NCI-H510A (cell line): Measurements from ENCODE around the gene UNC93A.
"Not testable (repeated sequence)": the region's sequence is repeated elsewhere in the genome, so short reads cannot be mapped to it uniquely, and the experiment has no call there.

Experiments
- DNase-seq: peaks from one replicate; lab custom pipeline; 2025; lab: John Stamatoyannopoulos, UW

The UNC93A gene

DNA sequence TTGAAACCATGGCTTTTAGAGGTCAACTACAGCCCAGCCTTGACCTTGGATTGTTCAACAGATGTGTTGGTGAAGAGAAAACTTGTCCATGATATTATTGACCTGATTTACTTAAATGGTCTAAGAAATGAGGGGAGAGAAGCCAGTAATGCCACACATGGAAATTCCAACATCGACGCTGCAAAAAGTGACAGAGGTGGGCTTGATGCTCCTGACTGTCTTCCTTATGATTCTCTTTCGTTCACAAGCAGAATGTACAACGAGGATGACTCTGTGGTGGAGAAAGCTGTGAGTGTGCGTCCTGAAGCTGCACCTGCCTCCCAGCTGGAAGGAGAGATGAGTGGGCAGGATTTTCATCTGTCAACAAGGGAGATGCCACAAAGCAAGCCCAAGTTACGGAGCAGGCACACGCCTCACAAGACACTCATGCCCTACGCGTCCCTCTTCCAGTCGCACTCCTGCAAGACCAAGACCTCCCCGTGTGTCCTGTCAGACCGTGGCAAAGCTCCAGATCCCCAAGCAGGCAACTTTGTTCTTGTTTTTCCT, 50.0 kb downstream of the UNC93A start:
- peak; percentile 40 for DNase-seq

DNA sequence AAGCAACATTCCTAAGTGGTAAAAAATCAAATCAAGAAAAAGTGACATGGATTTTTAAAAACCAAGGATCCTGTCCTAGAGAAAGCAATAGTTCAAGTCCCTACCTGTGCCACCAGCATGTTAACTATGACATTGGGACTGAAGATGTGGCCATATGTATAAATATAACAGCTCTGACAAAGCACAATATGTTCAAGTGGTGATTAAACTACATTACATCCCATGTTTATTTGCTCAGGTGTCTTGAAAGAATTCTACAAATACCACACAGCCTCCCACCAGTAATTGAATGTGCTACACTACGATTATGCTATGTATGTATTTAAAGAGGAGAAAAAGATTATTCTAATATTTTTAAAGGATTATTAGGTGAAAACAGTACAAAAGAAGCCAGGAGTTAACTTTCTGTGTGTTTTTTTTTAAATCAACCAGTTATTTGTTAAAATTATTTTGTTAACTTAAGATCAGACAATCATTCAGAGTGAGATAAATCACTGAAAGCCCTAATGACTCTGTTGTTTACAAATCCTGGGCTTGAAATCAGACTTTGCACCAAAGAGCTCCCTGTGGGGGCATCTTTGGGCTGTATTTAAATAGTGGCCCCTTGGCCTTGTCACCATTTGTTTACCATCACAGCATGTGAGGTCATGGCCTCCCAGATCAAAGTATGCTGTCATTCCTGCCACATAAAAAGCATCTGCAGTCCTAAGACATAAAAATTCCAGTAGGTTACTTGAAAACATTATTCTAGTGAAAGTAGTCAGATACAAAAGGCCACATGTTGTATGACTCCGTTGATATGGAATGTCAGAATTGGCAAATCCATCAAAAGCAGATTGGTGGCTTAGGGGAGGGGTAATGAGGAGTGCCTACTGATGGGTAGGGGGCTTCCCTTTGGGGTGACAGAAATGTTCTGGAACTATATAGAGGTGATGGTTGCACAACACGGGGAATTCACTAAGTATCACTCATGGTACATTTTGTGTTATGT, 50.8 kb downstream of the UNC93A start:
- peak; percentile 61 for DNase-seq

DNA sequence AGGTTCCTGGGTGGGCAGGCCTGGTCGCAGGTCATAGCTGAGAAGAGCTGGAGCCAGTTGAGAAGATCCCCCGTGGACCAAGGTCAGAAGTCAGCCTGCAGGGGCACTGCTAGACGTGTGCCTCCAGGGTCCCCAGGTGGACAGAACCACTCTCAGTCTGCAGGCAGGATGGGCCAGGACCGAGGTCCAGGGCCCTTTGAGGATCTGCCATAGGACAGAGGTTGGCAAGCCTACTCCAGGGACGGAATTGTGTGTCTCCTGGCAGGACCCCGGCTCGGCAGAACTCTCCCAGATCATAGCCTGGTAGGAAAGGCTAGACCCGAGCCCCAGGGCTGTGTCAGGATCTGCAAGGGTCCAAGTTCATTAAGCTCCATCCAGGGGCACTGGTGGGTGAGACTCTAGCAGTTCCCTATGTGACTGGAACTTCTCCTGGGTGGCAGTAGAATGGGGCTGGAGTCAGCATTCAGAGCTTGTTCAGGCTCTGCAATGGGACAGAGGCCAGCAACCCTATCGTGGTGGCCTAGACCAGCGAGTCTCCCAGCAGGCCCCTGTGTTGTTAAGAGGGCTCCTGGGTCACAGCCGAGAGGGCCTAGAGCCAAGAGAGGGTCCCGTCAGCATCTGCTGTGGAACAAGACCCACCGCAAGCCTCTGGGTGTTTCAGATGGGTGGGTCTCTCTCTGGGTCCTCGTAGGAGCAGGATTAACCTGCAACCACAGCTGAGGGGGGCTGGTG, 51.9 kb downstream of the UNC93A start:
- no peak for DNase-seq

DNA sequence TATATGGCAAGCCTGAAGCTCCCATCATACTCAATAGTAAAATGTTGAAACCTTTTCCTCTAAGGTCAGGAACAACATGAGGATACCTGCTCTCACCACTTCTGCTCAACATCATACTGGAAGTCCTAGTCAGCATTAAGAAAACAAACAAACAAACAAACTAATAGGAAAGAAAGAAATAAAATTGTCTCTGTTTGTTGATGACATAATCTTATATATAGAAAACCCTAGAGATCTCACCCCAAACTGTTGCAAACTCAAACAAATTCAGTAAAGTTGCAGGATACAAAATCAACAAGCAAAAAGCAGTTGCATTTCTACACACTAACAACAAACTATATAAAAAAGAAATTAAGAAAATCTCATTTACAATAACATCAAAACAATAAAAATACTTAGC, 54.2 kb downstream of the UNC93A start:
- no peak for DNase-seq

DNA sequence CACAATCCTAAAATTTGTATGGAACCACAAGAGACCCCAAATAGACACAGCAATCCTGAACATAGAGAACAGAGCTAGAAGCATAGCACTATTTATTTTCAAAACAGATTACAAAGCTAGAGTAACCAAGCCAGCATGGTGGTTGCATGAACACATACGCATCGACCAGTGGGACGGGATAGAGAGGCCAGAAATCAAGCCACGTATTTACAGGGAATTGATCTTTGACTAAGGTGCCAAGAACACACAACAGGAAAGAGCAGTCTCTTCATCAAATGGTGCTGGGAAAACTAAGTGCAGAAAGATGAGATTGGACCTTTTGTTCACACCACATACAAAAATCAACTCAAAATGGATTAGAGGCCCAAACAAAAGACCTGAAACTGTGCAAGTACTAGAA, 54.8 kb downstream of the UNC93A start:
- DNase-seq: no peak

DNA sequence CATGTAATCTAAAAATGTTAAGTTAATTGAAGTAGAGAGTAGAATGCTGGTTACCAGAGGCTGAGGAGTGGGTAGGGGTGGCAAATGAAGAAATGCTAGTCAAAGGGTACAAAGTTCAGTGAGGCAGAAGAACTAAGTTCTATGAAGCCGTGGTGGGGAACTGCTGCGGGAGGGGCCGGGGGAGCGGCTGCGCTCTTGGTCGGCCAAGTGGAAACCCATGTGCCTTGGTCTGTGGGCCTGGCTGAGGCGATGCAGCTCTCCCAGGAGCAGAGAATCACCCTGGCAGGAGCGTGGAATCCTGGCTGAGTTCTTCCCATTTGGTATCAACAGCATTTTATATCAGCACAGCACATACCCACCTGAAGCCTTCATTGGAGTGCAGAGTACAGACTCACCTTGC, 56.1 kb downstream of the UNC93A start:
- DNase-seq: no peak

DNA sequence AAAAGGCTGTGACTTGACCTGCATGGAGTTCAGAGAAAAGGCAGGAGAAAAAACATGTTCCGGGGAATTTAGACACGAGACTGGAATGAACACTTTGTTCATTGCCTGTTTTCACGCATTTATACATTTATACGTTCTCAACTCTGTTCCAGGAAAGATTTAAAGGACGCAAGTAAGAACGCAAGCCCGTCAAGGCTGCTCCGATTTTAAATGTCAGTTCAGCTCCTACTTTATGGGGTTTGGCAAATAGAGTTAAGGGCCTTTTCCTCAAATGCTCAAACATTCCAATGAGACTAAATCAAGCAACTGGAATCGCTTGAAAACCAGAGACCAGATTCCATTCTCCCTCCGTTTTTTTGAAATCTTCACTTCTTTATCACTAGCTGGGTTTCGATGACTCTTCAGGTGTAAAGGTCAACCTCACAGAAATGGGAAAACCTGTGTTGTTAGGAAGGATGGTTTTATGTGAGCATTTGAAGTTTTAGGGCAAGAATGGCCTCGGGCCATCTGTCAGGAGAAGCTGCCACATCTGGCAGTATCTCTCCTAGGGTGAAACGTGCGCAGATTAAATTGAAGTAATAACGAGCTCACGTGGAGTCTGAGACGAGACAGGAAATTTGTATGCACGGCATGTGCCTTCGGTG, 58.6 kb downstream of the UNC93A start:
- no peak for DNase-seq

DNA sequence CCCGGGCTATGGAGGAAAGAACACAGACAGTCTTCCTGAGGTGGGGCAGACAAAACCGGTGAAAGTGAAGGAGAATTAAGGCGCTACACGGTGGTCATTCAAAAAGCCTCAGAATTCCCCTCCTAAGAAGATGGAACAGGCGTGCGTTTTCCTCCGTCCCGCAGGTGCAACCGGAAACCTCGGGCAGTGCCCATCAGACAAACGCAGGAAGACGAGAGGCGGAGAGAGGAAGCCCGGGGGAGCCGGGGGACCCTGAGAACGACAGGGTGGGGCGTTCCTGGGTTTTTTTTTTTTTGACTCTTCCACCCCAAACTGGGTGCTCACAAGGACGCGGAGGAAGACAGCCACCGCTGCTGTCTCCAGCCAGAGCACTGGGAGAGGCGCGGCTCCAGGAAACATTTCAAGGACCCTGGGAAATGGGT, 59.2 kb downstream of the UNC93A start:
- DNase-seq: no peak

DNA sequence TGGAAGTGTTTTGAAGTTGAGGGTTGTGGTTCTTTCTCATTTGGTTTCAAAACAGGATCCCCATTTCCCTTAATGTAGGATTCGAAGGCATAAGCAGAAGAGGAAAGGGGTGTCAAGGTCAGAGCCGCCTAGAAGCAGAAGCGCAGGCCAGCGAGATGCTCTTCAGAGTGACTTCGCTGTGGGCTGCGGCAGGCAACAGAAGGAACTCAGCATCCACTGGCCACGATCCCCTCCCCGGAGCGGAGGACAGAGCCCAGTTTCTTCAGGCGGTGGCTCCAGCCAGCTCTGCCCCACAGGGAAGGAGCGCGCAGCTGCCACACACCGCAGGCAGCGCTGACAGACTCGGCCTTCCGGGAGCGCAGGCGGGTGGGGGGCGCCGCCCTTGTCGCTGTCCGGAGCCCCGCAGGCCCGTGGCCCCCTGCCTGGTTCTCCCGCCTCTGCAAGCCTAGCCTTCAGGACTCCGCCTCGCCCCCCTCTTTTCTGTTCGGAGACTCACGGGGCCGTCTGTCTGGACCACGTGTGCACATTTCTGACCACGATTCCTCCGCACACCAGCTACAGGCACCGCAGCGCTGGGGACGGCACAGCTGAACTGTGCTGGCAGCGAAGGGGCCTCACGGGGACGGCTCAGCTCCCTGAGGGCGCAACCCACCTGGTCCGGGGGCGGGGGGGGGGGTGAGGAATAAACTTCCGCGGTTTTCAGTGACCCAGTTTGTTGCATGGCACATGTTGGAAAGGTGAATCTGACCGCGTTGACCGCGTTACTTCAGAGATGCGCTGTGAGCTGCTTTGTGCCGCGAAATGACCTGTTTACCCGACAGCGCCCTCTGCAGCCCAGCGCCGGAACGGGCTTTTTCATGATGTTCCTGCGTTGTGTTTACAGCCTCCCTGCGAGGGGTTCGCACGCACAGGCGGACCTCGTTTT, 59.9 kb downstream of the UNC93A start:
- DNase-seq: no peak

DNA sequence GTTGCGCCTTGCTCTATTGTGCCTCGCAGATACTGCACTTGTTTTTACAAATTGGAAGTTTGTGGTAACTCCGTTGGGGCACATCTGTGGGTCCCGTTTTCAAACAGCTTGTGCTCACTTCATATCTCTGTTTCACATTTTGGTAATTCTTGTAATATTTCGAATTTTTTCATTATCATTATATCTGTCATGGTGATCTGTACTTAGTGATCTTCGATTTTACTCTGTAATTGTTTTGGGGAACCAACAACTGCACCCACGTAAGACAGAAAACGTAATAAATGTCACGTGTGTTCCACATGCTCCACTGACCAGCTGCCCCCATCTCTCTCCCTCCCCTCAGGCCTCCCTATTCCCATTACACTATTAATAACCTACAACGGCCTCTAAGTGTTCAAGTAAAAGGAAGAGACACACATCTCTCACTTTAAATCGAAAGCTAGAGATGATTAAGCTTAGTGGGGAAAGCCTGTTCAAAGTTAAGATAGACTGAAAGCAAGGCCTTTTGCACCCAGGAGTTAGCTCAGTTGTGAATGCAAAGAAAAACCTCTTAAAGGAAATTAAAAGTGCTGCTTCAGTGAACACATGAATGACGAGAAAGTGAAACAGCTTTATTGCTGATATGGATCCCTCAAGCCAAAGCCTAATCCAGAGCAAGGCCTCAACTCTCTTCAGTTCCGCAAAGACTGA, 60.7 kb downstream of the UNC93A start:
- no peak for DNase-seq

DNA sequence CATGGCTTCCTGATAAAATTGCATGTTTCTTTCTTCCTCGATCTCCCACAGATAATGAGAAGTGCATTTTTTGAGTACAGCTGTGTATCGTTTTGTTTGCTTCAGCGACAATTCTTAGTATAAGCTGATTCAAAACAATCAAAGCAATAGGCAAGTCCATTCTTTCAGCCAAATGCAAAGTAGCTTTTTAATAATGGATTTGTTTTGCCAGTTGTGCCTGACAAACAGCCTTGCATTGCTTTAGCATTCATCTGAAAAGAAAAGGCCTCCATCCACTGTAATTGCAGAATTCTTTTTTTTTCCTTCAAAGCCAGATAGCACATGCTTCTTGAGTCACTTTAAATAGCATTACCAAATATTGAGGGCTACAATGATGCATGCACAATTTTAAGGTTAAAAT, 65.8 kb downstream of the UNC93A start:
- DNase-seq: no peak

DNA sequence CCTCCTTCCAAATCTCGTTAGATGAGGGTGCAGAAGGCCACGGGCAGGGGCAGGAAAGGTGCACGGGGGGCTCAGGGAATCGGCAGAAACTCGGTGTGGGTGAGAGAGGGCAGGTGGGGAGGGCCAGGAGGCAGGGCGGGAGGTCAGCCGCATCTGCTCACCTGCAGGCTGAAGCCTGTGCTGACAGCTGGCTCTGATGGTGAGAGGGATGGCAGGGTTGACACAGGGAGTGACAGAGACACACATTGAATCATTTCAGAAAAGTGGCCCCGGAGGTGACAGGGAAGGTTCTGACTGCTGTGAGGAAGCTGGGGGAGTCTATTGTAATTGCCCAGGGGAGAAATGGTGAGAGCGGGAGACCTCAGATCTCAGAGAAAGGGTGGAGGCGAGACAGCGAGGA, 67.3 kb downstream of the UNC93A start:
- not testable (repeated sequence) for DNase-seq

DNA sequence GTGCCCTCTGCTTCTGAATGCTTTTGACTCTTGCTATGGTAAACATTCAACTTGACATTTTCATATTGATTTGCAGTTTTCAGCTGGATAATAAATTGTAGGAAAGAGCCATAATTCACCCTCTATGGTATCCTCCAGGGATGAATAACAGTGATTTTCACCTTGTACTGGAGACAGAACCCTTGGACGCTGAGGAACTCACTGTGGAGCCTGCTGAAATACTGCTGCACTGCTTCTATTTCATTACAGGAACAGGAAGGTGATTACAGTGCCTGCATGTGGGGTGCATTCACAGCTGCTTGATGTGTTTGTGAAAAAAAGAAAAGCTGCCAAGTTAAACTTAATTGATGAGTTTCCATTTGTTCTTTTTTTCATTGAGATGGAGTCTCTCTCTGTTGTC, 70.1 kb downstream of the UNC93A start:
- DNase-seq: not testable (repeated sequence)
